Smooth muscle cell of the coronary artery (primary cell): ENCODE measurements around the gene AMELY. TPM values are rescaled to one million over a fixed set of nuclear protein-coding genes. Genes with fewer than 3 reads are reported as not detected.

ENCODE experiments used
- total RNA-seq: library from RNA; depleted of rRNA; stranded (reverse); fragments of >200 nt; gene quantifications from 2 replicates; pipeline ENCODE4 v1.2.3, GENCODE V29; 2014; ENCODE audit warnings: low replicate concordance

The AMELY gene
- total RNA-seq, result not detected in 2 replicates

GRCh38 chrY:6911253-6911881 is at the start of gene AMELY:
TSS of gene AMELY (minus strand) at chrY:6911752. CDS start at chrY:6872608, 39,144 bp downstream.

GRCh38 chrY:6910372-6911252 is 940 bp downstream of the AMELY start, which contains the start of gene TBL1Y:
TSS of gene TBL1Y (plus strand) at chrY:6910697. CDS start at chrY:7025085, 114,388 bp downstream.

Other genes starting within 250 kb of the AMELY start
- gene TBL1Y, start 1.1 kb downstream of the AMELY start, total RNA-seq, result not detected in 2 replicates